Type B pancreatic cell (in vitro differentiated cells): ENCODE data around the gene TNKS2. TPM values are rescaled to one million over a fixed set of nuclear protein-coding genes. Genes with fewer than 3 reads are reported as not detected.
A peak's percentile ranks its signal among the peaks of the same experiment; 100 is the strongest.

Source experiments
- DNase-seq: peaks from one replicate; pipeline ENCODE4 v3.0.0; 2021; ENCODE audit warnings: mixed read lengths; ENCODE audit not compliant: unreplicated experiment; ENCODE audit errors: extremely low spot score
- H3K27ac Mint-ChIP-seq: 2 replicates; pipeline ENCODE4 v1.8.0; 2021; ENCODE audit warnings: mild to moderate bottlenecking, mixed read lengths
- H3K27me3 Mint-ChIP-seq: 2 replicates; pipeline ENCODE4 v1.8.0; 2021; ENCODE audit warnings: mixed read lengths
- H3K36me3 Mint-ChIP-seq: 2 replicates; pipeline ENCODE4 v1.8.0; 2021; ENCODE audit warnings: mixed read lengths
- H3K4me1 Mint-ChIP-seq: one replicate; pipeline ENCODE4 v1.8.0; 2021; ENCODE audit warnings: mixed read lengths; ENCODE audit not compliant: unreplicated experiment
- H3K4me3 Mint-ChIP-seq: 2 replicates; pipeline ENCODE4 v1.8.0; 2021; ENCODE audit warnings: mild to moderate bottlenecking, mixed read lengths
- H3K9me3 Mint-ChIP-seq: 2 replicates; pipeline ENCODE4 v1.8.0; 2021; ENCODE audit warnings: mixed read lengths
- total RNA-seq: library from RNA; stranded (reverse); gene quantifications from 2 replicates; pipeline ENCODE4 v1.2.1, GENCODE V29; 2021; ENCODE audit warnings: low replicate concordance
- TF ChIP-seq, protein P1 (sequence below): fragments of 200-600 bp; sonication (generic); conservative IDR thresholded peaks from 2 replicates; pipeline ENCODE4 v1.5.0; 2021; ENCODE audit warnings: antibody characterized with exemption, mild to moderate bottlenecking

Gene TNKS2
- total RNA-seq, 1 donor from 2014 or later, result 47.3 TPM

DNA sequence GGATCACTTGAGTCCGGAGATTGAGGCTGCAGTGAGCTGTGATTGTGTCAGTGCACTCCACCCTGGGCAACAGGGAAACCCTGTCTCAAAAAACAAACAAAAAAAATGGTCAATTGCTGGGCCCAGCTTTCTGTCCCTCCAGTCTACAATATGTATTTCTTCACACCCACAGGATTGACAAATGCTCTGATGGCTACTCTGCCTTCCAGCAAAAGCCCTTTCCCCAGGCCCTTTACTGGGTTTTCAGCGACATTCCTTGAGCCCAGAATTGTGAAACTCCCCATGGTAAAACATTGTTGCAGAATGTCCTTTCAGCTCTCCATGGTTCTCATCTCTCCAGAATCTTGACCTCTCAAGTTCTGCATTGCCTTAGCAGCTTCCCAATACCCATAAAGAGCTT, 23.7 kb upstream of the TNKS2 start:
- Mint-ChIP-seq H3K27me3 (no peaks in the 10 kb centered on the region), H3K4me1 (peaks cover 10% of the 10 kb centered on the region), H3K9me3 (peaks cover 5% of the 10 kb centered on the region), H3K36me3 (no peaks in the 10 kb centered on the region), H3K27ac (no peak overlapping the region), H3K4me3 (no peak overlapping the region)
- DNase-seq, result no peak
- TF ChIP-seq, protein P1, sequence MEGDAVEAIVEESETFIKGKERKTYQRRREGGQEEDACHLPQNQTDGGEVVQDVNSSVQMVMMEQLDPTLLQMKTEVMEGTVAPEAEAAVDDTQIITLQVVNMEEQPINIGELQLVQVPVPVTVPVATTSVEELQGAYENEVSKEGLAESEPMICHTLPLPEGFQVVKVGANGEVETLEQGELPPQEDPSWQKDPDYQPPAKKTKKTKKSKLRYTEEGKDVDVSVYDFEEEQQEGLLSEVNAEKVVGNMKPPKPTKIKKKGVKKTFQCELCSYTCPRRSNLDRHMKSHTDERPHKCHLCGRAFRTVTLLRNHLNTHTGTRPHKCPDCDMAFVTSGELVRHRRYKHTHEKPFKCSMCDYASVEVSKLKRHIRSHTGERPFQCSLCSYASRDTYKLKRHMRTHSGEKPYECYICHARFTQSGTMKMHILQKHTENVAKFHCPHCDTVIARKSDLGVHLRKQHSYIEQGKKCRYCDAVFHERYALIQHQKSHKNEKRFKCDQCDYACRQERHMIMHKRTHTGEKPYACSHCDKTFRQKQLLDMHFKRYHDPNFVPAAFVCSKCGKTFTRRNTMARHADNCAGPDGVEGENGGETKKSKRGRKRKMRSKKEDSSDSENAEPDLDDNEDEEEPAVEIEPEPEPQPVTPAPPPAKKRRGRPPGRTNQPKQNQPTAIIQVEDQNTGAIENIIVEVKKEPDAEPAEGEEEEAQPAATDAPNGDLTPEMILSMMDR, result no peak

DNA sequence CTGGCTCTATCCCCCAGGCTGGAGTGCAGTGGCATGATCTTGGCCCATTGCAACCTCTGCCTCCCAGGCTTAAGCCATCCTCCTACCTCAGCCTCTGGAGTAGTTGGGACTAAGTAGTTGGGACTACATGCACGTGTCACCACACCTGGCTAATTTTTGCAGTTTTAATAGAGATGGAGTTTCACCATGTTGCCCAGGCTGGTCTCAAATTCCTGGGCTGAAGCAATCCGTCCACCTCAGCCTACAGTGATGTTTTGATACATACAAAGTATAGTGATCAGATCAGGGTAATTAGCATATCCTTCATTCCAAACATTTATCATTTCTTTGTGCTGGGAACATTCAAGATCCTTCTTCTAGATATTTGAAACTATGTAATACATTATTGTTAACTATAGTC, 22.5 kb upstream of the TNKS2 start:
- no peak overlapping the region for H3K27ac Mint-ChIP-seq
- no peak for DNase-seq
- H3K4me1 Mint-ChIP-seq, result peaks cover 10% of the 10 kb centered on the region
- H3K36me3 Mint-ChIP-seq, result no peaks in the 10 kb centered on the region
- H3K9me3 Mint-ChIP-seq, result peaks cover 5% of the 10 kb centered on the region
- H3K4me3 Mint-ChIP-seq, result no peak overlapping the region
- H3K27me3 Mint-ChIP-seq, result no peaks in the 10 kb centered on the region
- TF ChIP-seq, protein P1, result no peak

DNA sequence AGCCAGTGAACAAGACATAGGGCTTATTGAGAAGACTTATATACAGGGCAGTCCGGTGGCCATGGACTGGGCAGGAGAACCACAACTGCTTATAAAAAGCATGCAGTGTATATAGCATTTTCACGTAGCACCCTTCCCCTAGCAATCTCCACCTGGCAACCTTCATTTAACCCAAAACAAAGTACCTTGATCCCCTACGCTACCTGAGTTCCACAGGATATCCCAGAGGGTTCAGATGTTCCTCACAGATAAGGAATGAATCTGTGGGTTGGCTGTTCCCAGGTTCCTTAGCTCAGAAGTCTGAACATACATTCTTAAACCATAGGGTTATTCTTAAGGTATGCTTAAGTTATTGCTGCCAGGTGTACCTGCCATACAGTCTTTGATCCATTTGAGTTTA, 22.0 kb upstream of the TNKS2 start:
- no peaks in the 10 kb centered on the region for H3K27me3 Mint-ChIP-seq
- peaks cover 10% of the 10 kb centered on the region for H3K4me1 Mint-ChIP-seq
- H3K4me3 Mint-ChIP-seq, result no peak overlapping the region
- DNase-seq, result no peak
- TF ChIP-seq, protein P1, result no peak
- H3K9me3 Mint-ChIP-seq, result peaks cover 5% of the 10 kb centered on the region
- no peaks in the 10 kb centered on the region for H3K36me3 Mint-ChIP-seq
- no peak overlapping the region for H3K27ac Mint-ChIP-seq

DNA sequence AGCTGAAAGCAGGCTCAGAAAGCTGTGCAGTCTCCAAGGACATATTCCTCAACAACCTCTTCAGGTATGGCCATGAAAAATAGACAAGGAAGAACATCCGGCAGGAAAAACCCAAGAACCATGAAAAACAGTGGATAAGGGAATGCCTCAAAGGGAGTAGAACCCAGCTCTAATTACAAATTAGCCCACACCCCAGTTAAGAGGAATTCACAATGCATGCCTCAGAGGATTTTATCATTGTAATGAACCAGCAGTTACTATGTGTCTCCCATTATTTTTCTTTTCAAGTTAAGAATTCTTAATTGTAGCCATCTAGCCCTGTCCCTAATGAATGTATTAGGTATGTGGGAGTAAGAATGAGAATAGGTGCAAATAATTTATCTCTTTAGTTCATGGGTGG, 19.7 kb upstream of the TNKS2 start:
- H3K36me3 Mint-ChIP-seq, result no peaks in the 10 kb centered on the region
- peak overlapping the region; percentile 55 for H3K4me3 Mint-ChIP-seq
- peak overlapping the region; percentile 77 for H3K27ac Mint-ChIP-seq
- H3K9me3 Mint-ChIP-seq, result peaks cover 5% of the 10 kb centered on the region
- TF ChIP-seq, protein P1, result no peak
- no peak for DNase-seq
- peaks cover 10% of the 10 kb centered on the region for H3K4me1 Mint-ChIP-seq
- H3K27me3 Mint-ChIP-seq, result no peaks in the 10 kb centered on the region

DNA sequence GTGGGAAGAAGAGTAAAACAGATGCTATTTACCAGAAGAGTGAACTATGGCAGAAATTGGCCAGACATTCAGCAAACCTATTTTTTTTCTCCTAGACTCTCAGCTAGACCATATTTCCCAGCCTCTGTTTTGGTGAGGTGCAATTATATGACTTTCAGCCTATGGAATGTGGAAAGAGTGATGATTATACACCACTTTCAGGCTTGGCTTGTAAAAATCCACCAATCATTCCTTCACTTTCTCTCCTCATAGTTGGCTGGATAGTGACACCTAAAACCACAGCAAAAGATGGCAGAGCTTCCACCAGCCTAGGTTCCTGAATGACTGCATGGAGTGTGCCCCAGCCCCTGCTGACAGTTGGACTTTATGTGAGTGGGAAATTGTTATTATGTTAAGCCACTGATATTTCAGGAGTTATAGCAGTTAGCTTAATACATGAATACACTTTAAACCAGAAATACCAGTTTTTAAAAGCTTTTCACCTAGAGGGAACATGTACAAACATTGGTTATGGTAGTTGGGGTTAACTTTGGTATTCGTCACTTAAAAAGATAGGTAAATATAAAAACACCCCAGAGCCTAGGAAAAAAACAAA, 19.1 kb upstream of the TNKS2 start:
- peaks cover 10% of the 10 kb centered on the region for H3K4me1 Mint-ChIP-seq
- DNase-seq, result no peak
- H3K4me3 Mint-ChIP-seq, result peak overlapping the region; percentile 55
- no peaks in the 10 kb centered on the region for H3K36me3 Mint-ChIP-seq
- H3K9me3 Mint-ChIP-seq, result peaks cover 5% of the 10 kb centered on the region
- no peaks in the 10 kb centered on the region for H3K27me3 Mint-ChIP-seq
- H3K27ac Mint-ChIP-seq, result peak overlapping the region; percentile 77
- TF ChIP-seq, protein P1, result no peak

DNA sequence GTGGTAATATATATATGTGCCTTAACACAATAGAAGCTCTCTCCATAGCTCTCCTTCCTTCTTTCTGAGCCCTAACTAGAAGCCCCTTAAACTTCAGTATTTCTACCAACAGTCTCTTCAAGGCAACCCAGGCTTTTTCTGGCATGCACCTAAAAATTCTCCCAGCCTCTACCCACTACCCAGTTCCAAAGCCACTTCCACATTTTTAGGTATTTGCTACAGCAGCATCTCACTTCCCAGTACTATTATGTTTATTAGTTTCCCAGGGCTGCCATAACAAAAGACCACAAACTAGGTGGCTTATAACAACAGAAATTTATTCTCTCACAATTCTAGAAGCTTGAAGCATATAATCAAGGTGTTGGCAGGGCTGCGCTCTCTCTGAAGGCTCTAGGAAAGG, 15.7 kb upstream of the TNKS2 start:
- Mint-ChIP-seq H3K9me3 (peaks cover 5% of the 10 kb centered on the region), H3K27me3 (no peaks in the 10 kb centered on the region), H3K27ac (no peak overlapping the region), H3K4me1 (peaks cover 10% of the 10 kb centered on the region), H3K4me3 (no peak overlapping the region), H3K36me3 (no peaks in the 10 kb centered on the region)
- DNase-seq, result no peak
- TF ChIP-seq, protein P1, result no peak
